Right lobe of liver (tissue), 4 donors: Measurements from ENCODE around the gene VILL.

Source experiments
- CTCF ChIP-seq, 4 donors: fragments of 200-600 bp in 3 of 4; fragments of 450-650 bp in 1 of 4; IDR thresholded peaks; one replicate each; pipeline versions ENCODE4 v1.5.1 to v1.8.0; 2016 to 2022; ENCODE audit warnings: antibody characterized with exemption in 4 of 4, mild to moderate bottlenecking in 2 of 4
- POLR2A ChIP-seq: fragments of 450-650 bp; IDR thresholded peaks from one replicate; pipeline ENCODE4 v1.6.1; 2017; ENCODE audit warnings: antibody characterized with exemption, mild to moderate bottlenecking
- donor health status: DM: no; HTN: no; CAD: no.
- donor health status: DM: no; HTN: no; CAD: no.
- donor health status: DM: no; HTN: yes; CAD: no.

DNA sequence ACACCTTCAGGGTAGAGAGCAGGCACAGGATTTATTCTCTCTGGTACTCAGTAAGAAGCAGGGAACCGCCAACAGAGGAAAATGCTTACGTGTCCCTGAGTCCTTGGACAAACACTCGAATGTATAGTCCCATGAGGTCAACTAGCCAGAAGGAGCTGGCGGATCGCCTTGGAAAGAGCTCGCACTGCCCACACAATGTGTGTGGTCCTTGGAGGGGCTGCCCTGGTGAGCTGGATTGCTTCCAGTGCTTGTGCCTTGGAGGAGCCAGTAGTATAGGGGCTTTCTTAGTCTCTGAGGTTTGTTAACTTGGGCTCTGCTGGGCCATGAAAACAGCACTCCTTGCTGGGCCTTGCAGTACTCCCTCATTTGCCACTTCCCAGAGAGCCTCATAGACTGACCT, 40.7 kb upstream of the VILL start:
- TF ChIP-seq CTCF (IDR thresholded peaks at IDR 0.05) (no peak), POLR2A (no peak)
